Measurements from ENCODE around the gene TXNDC8.

The TXNDC8 gene

GRCh38 chr9:110282018-110282738 lies 55.5 kb downstream of the TXNDC8 start:
- DNase-seq, result peak in 4 of 58 donors; percentile 5 to 44 (median 34)

DNA sequence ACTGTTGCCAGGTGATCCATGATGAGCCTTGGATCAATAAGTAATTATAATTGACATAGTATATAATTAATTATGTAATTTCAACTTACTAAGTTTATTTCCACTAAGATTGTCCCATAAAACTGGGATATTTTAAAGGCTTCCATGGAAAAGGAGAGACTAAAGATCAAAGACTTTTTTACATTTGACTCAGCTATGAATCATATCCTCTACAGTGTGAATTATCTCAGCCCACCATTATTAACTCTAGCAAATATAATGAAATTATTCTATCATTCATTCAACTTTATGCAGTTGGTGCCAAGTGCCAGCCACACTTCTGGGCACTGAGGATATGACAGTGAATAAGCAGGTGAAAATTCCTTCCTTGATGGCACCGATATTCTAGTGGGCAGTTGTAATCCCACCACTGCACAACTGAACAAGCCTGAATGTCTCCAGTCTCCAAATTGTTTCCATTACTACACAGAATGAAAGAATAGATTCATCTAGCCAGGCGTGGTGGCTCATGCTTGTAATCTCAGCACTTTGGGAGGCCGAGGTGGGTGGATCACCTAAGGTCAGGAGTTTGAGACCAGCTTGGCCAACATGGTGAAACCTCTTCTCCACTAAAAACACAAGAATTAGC lies 59.5 kb downstream of the TXNDC8 start:
- DNase-seq, result no peak

GRCh38 chr9:110276781-110277180 lies 60.9 kb downstream of the TXNDC8 start:
- no peak for DNase-seq

DNA sequence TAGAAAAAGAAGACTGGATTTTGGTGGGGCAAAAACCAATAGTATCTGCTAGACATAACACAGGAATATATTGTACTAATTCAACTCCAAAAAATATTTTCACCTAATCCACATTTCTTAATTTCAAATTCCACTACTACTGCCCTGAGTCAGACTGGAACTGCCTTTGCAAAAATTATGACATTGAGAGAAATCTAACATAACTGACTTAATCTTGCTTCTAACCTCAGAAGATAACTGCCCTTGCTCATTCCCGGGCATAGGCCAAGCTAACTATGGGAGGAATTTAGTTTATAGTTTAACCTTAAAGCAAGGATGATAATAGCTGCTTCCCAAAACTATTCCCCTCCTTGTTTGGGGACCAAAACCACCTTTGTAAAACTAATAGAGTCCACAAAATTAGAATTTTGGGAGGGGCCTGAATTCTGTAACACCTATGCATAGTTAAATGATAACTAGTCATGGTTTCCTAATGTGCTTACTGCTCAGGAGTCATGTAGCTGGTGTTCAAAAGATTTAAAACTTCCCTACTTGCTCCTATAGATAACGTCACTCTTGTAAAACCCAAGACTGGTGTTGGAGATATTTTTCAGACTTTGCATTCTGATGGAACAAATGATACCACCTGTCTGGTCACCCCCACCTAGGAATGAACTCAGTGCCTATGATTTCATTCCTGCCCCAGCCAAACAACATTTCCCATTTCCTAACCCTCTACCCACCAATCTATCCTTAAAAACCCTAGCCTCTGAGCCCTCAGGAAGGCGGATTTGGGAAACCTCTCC lies 67.3 kb downstream of the TXNDC8 start:
- no peak for DNase-seq

DNA sequence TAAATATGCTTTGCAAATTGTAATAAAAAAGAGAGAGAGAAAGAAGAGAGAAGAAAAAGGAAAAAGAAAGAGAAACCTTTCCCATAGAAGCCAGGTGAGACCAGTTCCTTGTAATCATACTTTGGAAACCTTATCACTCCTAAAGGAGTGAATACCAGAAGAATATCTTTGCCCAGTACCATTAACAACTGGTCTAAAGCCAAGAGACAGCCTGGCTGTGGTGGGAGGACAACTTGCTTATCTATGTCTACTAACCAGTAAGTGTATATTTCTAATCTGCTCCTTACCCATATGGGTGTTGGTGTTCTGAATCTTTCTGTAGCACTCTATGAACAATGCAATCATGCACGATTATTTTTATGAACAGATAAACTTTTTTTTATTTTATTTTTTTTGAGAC lies 70.9 kb downstream of the TXNDC8 start:
- no peak for DNase-seq

GRCh38 chr9:110261632-110262031 lies 76.0 kb downstream of the TXNDC8 start:
- no peak for DNase-seq

GRCh38 chr9:110260911-110261310 lies 76.8 kb downstream of the TXNDC8 start:
- no peak for DNase-seq

DNA sequence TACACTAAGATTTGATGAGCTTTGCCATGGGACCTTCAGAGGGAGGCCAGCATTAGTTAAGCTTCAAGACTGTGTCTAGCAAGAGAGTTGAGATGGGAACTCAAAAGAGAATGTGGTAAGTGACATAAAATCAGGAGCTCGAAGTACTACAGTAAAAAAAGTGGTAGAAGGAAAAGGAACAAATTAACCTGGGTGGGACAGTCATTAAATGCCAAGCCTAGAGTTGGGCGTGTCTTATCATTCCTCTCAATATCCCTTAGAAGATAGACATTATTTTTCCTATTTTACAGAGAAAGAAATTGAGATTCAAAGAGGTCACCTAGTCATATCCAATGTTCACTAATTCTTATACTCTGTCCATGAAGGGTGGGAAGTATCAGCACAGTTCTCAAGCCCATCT lies 78.1 kb downstream of the TXNDC8 start:
- DNase-seq, result no peak

GRCh38 chr9:110258690-110259091 lies 79.0 kb downstream of the TXNDC8 start:
- no peak for DNase-seq

DNA sequence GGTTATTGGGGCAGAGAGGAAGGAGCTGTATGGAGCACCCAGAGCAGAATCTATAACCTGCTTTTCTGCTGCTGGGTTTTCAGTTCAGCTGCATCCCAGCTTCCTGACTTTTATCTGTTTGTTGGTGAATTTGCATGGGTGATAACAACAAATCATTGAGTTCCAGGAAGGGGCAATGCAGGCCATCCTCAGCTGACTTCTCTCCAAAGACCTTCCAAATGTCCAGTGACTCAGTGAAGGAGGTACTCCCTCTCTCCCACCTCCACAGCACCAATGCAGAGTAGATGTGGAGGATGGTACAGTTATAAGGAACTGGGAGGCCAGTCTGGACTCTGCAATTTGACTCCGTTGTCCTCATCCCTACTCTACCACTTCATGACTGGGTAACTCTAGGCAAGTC lies 79.7 kb downstream of the TXNDC8 start:
- no peak for DNase-seq

DNA sequence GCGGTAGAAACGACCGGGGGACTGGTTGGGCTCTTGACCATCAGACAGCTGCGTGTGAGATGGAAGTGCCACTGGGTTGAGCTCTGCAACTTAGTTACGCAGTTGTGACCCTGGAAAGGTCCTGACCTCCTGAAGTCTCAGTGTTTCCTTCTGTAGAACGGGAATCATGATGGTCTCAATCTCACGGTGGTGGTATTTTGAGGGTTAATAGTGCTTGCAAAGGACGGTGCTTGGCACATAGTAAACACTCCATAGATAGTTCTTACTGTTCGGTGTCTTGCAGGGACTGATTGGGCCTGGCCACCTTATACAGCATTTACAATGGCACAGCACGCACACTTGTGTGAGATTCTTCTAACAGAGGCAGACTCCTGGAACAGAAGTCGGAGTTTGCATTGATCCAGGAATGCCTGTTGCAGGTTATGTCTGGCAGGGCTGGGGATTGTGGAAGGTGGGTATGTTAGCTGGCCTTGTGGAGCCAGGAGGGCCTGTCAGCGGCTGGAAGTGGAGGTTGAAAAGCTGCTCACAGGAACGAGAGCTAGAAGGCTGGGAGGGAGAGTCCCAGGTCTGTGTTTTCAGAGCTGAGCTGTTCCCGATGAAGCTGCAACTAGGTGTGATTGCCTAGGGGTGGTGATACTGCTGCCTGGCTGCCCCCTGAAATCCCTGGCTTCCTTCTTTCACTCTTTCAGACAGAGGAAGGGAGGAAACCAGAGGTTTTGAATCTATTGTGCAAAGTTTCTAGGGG lies 80.4 kb downstream of the TXNDC8 start:
- DNase-seq, result peak in 35 of 58 donors; percentile 4 to 74 (median 27)

GRCh38 chr9:110256380-110257096 lies 81.1 kb downstream of the TXNDC8 start, which contains the start of gene TXN:
Gene TXN (minus strand): TSS chr9:110256507. CDS start chr9:110256435, 72 bp downstream.
- DNase-seq, result peak; percentile 46 to 98 (median 80)

GRCh38 chr9:110255463-110256379 lies 81.9 kb downstream of the TXNDC8 start:
- peak in 49 of 58 donors; percentile 7 to 66 (median 40) for DNase-seq

DNA sequence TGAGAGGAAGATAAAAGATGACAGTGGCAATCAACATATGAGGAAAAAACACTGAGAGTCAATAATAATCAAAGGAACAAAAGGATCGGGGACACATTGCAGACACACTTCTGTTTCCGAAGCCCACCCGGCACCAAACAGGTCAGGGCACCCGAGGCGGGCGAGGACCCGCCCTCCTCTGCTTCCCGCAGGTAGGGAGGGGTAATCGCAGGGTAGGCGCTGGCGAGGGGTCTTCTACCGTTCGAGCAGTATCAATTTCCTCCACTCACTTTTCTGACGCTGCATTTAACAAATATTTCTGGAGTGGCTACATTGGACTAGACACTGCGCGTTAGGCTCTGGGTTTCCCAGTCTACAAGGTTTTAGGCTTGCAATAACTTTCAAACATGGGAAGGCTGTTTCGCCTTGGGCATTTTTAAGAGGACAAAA lies 82.6 kb downstream of the TXNDC8 start:
- DNase-seq, result no peak

GRCh38 chr9:110254500-110254899 lies 83.2 kb downstream of the TXNDC8 start:
- DNase-seq, result no peak

Data from anterior cingulate cortex (tissue), 58 donors.